ENCODE data around the gene ADAM19.

Gene ADAM19

DNA sequence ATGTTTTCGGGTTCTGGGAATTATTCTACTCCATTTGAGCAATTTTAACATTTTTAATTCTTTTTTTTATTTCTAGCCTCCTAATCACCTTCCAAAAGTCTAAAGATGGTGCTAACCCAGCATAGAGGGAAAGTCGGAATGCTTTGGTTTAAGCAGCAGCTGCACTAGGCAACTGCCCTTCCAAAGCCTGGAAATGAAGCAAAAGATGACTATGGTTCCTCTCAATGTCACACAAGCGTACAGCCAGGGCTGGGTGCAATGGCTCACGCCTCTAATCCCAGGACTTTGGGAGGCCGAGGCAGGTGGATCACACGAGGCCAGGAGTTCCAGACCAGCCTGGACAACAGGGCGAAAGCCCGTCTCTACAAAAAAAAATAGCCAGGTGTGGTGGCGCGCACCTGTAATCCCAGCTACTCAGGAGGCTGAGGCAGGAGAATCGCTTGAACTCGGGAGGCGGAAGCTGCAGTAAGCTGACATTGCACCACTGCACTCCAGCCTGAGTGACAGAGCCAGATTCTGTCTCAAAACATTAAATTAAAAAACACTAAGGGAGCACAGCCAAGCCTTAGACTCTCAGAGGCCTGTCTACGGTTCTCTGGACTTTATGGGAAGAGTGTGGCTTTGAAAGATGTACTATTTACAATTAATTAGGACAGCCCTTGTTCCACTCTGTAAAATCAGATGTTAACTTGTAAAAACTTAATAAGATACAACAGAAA is 33.1 kb downstream of the ADAM19 start:
- no peak for DNase-seq (ENCODE audit: low read depth)

DNA sequence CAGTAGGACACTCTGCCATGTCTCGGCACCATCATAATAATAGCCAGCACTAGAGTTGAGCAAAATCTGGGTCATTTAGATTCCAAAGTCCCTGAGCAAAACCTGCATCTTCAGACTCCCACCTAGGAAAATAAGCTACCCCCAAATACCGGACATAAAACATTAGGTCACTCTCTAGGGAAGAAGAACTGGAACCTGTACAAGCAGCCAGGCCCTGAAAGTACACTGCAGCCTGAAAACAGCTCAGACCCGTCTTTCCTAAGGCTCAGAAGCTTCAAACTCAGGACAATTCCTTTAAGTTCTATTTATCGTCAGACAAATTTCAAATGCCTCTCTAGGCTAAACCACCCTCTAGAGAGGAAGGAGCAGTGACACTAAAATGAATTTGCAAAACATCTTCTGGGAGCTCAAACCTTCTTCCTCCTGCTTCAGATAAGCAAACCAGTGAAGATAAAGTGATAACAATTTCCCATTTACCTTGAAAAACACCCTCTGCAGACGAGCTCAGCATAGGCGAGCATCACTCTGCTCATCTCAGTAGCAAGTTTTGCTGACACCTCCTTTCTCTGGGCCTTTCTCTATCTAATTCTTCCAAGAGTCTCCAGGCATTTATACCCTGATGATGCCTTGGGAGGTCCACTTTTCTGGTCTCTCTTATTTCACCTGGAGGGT is 34.0 kb downstream of the ADAM19 start:
- DNase-seq (ENCODE audit: low read depth), result no peak

DNA sequence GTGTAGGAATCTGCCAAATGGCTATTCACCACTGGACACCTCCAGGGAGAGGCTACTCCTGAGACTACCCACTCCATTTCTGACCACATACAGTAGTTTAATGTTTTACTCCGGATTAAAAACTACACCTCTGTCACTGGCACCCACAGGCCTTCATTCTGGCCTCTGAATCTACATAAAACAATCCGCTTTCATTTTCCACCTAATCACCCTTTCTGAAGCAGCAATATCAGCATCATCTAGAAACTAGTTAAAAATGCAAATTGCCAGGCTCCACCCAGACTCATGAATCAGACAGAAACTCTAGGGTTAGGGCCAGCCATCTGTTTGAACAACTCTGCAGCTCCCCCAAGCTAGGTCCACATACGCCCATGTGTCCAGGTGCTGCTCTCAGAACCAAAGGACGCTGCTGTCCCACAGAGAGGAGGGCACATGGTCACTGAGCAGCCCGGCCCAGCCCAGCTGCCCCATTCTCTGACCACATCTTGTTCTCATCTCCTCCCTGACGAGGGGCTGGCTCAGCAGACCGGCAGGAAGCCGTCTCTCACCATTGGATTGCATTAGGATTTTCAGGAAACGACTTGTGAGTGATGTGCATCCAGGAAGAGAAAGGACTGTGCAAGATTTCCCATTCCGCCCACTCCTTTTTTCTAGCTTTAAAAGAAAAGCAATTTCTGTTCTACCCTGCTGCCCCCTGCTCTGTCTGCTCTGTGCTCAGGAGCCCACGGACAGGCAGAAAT is 34.7 kb downstream of the ADAM19 start:
- no peak for DNase-seq (ENCODE audit: low read depth)

DNA sequence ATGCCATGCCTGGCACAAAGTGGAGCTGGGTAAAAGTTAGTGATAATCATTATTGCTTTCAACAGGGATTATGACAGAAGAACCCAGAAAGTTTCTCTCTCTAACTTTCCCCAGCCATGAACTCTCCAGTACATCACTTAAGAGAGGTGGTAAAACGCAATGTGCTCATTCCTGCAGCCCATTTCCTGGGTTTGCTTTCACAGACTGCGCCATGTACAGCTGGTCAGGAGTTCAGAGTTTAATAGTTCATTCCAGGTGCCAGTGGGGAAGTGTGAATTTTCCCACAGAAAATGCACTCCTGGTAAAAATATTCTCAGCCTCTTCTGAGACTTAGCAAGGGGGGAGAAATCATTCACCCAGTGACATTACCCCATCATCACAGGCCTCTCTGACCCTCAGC is 35.5 kb downstream of the ADAM19 start:
- DNase-seq (ENCODE audit: low read depth), result no peak

DNA sequence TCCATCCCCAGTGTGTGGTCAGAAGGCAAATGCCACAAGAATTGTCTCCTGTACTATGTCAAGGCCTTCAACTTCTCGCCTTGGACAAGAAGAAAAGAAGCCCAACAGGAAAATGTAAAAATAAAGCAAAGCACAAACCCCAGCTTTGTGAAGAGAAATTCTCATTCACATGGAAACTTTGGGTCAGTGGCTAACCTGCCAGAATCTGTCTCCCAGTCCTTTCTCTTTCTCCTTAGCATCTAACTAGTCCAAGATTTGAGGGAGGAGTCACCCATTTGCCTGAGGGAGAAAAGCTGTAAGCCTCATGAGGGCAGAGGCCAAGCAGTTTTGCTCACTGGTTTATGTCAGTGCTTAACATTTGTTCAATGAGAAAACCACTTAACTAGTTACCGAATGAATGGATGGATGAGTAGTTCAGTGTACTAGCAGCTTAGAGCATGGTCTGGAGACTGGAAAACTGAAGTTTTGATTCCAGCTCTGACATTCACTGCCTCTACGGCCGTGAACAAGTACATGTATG is 36.0 kb downstream of the ADAM19 start:
- no peak for DNase-seq (ENCODE audit: low read depth)

DNA sequence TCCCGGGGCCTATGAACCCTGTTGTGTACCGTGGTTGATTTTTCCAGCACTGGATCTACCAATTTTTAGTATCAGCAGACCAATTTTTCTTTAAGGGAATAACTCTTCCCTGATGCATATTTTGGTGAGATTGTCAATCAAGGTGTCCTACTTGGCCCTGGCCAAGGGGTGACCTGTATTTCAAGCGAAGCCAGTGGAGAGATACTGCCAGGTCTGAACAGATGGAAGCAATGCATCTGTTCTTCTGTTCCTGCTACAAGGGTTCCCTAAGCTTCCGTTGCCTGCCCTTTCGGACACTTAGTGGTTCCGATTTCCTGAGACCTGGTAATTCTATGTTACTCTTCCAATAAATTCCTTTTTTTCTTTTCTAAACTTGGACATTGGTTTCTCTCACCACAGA is 37.3 kb downstream of the ADAM19 start:
- DNase-seq (ENCODE audit: low read depth), result no peak

DNA sequence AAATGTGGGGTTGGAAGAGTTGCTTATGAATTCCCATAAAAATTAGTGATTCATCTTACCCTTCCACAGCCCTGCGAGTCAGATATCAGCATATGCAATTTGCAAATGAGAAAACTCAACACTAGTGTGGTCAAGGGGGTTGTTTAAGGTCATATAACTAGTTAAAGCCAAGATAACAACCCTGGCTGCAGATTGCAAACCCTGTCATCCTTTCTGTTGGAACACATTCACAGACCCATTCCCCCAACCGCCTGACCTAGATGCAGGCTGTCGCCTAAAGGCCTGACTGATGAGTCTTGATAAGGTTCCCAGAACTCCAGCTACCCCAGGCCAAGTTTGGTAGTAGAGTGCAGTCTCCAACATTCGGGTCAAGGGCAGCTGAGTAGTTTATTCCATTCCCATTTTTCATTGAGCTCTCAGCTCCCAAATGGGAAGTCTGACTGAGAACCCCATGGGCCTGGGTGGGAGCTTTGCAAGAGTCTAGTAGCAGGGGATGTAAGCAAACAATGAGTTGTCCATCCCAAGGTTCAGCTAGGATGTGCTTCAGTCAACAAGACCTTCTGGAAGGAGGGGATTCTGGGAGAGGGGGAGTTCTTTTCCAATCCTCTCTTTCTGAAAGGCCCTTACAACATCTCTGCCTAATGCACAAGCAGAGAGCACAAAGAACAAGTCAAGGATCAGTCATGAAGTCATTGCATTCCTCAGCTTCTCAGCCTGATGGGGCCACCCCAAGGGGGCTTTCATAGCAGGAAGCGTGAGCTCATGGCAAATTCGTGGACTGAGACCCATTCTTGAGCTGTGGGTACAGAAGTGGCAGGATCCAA is 40.3 kb downstream of the ADAM19 start:
- no peak for DNase-seq (ENCODE audit: low read depth)

DNA sequence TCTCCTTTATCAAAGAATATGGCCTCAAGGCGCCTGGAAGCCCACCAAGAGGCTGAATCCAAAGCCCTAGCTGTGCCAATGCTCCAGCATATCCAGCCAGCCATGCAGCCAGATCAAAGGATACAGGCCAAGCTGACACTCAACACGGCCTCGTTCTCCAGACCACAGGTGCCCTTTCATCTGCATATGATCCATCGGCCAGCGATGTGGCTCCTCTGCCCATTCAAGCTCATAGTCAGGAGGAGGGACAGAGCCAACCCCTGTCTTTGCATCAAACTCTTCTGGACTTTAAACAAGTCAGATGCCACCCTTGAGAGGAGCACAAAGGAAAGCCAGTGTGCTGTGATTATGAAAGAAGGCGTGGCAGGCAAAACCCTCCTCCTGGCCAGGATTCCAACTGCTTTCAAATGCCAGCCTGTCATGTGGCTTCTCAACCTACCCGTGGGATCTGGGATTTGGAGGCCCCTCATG is 42.5 kb downstream of the ADAM19 start:
- DNase-seq (ENCODE audit: low read depth), result no peak

DNA sequence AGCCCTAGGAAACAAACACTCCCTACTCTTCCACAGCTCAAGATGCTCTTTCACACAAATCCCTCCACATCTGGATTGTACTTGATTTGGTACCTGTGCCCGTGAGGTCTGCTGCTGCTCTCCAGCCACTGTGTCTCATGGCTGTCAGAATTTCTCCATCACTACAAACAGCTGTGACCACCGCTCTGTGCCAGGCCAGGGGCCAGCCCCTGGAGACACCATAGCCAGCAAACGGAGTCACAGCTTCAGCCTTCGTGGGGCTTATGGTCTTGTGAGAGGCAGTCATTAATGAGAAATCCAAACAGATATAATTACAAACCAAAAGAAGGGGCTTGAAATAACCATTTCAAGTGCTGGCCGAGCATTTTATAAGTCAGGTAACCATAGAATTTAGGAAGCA is 43.6 kb downstream of the ADAM19 start:
- no peak for DNase-seq (ENCODE audit: low read depth)

DNA sequence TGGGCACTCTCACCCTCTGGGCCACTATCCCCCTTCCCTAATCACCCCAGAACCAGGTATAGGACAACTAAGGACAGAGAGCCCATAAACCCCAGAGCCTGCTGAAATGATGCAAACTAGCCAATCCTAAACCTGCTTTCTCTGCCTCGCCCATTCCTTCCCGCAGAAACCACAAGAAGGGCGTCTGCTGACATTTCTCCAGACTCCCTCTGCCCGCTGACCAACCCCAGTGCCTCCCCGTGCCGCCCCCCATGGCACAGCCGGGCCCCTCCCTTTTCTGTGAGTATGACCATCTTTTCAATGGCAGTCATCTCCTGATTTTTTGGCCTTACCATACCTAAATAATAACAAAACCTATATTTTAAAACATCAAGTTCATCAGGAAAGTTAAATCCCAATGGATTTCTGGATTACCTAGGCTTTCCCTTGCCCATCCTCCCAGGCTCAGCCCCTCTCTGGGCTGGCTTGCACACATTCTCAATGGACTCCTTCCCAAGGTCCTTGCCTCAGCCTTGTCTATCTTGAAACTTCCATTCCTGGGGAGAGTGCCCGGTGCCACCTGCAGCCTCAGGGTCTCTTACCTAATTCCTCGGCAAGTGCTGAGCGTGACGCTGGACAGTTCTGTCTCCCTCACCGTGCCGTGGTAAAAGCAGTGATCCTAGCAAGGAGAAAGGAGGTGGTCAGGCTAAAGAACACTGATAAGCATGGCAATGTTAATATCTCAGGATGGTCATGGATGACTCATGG is 45.2 kb downstream of the ADAM19 start:
- no peak for DNase-seq (ENCODE audit: low read depth)

DNA sequence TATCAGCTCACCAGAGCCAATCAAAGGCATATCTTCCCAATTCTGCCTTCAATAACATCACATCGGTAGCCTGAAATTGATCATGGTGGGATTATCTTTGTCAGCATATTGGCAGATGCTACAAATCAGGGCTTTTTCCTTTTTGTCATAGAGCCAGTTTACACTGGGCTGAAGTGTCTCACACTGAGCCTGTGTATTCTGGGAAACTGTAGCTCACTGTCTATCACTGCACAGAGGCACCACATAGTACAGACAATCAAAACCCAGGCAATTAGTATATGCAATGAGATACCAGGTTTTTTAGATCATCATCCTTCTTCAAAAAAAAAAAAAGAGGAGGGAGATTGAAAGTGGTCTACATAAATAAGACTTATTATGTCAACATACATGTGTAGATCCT is 46.6 kb downstream of the ADAM19 start:
- no peak for DNase-seq (ENCODE audit: low read depth)

DNA sequence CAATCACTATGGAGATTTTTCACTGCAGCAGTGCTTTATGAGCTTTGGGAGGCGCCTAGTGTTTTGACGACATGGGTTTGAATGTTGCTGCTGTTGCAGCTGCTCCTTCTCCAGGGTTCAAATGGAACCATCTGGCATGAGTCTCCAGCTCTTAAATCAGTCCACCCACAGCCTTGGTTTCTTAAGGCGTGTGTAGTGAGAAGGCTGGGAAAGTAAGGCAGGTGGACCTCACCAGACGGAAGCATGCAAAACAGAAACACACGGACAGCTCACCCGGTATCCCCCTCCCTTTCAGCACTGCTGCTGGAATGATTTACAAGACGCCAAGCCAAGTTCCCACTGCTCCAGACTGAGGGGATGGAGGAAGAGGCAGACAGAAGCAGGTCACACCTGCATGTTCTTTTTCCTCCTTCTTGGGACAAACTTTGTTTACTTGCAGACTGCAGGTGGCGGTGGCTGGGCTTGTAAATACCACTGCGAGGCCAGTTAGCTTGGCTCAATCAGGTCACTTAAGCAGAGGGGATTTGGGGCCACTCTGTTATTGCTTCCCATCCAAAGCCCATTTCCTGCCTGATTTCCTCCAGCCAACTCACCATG is 47.4 kb downstream of the ADAM19 start:
- DNase-seq (ENCODE audit: low read depth), result no peak

DNA sequence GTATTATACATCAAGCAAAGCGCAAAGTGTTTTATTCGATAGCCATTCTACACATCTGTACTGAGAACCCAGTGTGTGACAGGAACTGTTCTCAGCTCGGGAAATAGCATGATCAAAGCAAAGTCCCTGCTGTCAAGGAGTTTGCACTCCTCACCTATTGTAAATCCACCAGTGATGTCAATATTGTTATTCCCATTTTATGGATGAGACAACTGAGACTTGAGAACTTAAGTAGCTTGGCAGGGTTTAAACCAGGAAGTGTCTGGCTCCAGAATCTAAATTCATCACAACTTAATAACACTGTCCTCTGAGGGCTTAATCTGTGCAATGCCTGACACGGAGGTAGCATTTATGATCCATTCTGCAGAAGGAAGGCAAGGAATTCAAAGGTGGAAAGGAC is 50.7 kb downstream of the ADAM19 start:
- no peak for DNase-seq (ENCODE audit: low read depth)

DNA sequence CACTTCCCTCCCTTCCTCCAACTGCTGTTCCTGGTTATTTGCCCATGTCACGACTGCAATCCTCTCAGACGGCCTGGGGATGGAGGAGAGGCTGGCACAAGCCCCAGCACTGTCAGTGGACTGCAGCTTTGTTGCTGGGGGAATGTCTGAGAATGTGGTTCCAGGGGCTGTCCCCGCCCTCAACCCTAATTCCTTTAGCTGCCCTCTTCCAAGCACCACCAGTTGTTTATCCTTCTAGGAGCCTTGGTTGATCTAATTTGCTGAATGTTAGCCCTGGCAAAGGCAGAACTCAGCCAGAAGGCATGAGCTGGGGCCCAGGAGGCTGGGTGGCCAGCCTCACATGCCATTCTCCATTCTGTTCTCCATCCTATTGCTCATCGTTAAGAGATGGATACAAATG is 51.6 kb downstream of the ADAM19 start:
- no peak for DNase-seq (ENCODE audit: low read depth)

DNA sequence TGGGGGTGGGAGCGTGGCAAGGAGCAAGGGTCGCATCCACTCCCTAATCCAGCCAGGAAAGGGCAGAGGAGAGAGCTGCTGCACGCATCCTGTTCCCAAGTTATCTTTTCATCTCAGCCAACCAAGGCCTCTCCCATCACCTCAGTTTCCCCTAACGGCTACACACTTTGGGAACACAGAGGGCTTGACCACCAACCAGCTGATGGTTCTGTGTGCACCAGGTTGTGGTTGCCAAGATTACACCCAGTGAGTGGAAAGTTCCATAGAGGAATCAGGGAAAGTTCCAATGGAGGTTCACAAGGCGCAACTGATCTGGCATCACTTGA is 53.9 kb downstream of the ADAM19 start:
- DNase-seq (ENCODE audit: low read depth), result no peak

DNA sequence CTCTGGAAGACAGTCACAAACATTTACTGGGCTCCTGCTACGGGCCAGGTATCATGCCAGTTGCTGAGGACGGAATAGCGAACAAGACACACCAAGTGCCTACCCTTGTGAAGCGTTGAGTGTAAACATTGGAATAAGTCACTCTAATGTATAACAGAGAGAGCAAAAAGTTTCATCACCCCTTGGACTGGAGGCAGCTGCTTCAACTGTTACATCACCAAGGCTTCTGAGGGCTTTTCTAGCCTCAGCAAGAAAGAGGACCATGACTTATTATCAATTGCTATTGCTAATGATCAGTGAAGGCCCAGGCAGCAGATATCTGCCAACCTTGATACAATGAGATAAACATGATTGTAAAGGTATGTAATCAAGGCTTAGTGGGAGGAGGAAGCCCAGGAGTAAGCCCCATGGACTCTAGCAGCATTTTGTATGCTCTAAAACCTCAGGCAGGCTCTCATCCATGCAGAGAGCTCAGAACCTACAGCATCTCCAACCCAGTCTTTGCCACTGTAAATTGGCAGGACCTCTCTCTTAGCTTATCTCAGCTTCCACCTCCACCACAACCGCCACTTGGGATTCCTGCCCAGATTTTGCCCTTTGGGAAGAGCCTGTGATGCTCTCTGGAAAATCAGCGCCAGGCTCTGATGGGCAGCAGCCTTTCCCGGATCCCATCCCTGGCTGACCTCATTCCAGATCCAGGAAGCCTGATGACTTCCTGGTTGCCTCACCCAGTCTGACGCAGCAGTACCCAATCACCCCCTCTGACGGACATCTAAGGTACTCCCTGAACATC is 54.5 kb downstream of the ADAM19 start:
- DNase-seq (ENCODE audit: low read depth), result no peak

DNA sequence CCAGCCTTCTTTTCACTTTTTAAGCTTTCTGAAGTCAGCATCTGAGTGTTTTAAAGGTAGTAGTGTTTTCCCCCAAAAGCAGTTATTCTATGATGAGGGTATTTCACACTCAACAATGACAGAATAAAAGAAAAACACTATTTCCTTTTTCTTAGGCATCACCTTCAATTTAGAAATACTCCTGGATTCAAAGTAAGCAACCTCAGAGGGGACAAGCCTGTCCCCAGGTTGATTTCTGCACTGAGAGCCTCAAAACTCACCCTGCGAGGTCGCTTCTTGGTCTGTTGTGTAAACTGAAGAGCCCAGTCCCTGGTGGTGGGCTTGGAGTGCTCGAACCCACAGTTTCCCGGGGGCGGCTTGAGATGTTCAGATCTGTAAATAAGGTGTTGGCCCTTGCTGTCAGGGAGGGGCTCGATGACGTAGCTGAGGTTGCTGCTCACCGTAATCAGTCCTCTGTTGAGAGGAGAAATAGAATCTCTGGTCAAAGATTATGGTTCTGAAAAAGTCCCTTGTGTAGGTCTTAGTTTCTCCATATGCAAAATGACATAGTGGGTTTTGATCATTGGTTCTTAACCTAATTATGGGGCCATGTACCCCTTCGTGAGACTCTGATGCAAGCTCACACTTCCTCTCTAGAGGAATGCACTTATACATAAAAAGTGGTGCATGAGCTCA is 55.9 kb downstream of the ADAM19 start:
- no peak for DNase-seq (ENCODE audit: low read depth)

DNA sequence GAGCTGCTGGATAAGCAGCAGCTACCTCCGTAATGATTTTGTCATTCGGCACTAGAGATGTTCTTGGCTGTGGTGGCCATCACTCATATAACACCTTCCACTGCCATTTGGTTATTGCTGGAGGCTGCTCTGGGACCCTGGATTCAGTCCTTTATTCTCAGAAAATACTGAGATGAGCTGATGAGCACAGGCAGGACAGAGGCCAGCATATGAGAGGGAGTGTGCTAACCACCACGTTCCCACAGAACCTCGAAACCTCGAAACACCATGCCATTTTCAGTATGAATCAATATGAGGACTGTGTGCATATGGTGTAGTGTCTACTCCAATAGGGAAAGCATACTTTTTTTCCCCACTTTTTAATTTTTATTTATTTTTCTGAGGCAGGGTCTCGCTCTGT is 56.6 kb downstream of the ADAM19 start:
- no peak for DNase-seq (ENCODE audit: low read depth)

DNA sequence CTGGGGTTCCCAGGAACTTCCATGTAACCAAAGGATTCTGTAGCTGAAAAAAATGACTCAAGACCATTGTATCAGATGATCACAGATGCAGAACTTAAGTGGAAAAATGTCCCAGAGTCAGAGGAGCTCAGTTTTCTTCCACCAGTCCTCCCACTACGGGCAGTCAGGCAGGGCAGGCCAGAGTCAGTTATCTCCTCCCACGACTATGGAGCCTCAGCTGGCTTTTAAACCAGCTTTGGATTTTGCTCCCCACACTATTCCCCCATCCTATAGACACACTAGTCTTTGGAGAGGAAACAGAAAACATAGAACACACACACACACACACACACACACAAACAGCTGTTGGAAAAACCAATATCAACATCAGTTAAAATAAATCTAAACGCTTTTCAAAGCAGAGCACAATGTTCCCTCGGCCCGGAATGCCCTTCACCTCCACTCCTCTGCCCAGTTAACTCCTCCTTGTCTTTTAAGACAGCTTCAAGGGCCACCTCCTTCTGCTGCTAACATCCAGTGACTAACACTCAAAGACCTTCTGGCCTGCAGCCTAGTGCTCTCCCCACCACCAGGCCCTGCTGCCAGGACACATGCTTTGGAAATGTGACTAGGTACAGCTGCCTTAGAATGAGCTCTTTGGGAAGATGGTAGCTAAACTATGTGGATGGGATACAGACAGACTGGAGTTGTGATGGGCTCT is 58.8 kb downstream of the ADAM19 start:
- peak; percentile 84 for DNase-seq (ENCODE audit: low read depth)

Measured in GM04503 (cell line).